Stimulated activated CD8-positive, alpha-beta memory T cell treated with anti-CD3 and anti-CD28 coated beads, Interleukin-7, amount 100 ng/mL, for 4 hours (primary cell): ENCODE measurements around the gene WIF1.

Source experiments
- DNase-seq, 2 donors: peaks; one replicate each; pipeline ENCODE4 v3.0.0-alpha.2; 2020; ENCODE audit warnings: low read depth in 2 of 2

The WIF1 gene

DNA sequence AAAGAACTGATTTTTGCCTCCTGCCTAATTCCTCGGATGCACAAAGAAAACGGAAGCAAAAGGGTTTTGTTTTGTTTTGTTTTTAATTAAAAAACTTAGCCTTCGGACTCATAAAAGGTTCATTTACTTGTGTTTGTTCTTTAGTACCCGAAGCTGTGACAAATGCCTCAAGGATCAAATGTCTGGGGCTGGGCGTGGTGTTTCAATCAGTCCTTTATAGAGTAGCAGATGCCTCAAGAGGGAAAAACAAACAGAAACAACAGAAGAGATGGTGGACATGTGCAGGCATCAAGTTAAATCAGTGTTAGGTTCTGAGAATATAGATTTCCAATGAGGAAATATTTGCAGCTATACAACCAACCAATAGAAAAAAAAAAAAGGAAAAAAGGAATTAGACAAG, 1.6 kb upstream of the WIF1 start:
- no peak for DNase-seq

DNA sequence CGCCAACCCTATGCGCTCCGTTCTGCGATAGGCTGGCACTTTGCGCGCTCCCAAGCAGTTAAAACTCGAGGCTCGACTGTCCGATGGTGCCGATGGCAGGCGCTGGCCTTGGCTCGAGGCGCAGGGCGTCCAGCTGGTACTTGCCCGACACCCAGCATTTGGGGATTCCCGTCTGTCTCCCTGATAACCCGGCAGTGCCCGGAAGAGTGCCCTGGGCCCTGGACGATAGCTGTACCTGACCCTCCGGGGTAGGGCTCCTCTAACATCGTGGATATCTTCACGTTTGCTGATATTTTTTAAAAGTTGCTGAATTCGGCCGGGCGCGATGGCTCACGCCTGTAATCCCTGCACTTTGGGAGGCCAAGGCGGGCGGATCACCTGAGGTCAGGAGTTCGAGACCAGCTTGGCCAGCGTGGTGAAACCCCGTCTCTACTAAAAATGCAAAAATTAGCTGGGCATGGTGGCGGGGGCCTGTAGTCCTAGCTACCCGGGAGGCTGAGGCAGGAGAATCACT, 908 bp upstream of the WIF1 start:
- no peak for DNase-seq

DNA sequence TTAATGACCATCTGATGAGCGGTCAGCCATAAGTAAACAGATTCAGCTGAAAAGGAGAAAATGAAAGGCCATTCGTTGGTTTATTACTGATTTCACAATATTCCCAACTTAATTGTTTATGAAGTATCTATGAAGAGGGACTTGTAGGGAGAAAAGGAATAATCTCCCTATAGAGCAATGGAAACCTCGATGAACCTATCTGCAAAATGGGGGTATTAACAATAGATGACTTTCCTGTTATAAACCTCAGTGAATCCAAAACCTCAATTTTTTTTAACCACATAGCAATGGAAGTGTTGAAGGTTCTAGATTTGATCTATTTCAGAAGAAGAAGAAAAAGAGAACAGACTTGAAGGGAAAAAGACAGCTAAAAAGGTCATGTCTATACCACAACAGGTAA, 2.0 kb downstream of the WIF1 start:
- no peak for DNase-seq

DNA sequence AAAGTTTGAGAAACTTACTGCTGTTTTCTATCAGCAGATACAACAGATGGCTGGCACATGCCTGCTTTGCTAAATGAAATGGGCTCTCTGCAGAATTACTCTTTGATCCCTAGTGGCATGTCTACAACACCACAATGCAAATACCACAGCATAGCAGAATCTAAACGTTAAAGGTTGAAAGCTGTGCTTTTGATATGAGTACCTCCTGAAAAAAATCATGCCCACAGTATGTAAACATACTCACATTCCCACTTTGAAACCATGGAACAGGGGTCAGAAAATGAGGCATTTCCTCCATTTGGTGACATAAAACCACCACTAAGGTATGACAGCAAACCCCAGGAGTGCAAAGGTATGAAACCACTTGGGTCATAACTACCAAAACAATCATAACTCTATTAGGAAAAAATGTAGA, 7.5 kb downstream of the WIF1 start:
- DNase-seq = no peak

DNA sequence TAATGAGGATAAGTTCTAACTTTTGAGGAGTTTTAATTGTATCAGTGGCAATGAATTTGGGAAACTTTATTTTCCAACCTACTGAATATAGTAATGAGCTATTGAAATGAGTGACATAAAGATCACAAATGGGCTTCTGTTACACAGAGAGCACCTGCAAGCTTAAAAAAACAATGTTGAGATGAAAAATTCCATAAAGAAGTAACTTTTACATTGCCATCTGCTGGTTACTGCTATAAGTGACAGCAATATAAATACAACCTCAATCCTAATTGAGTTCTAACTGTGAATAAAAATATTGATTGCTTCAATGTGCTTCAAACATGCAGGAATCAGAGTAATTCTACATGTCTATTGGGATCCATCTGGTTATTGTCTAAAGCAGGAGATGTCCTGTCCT, 14.2 kb downstream of the WIF1 start:
- no peak for DNase-seq

- DNase-seq = no peak
Measured at GRCh38 chr12:65100140-65100539, 21.0 kb downstream of the WIF1 start.

- no peak for DNase-seq
Measured at GRCh38 chr12:65099182-65099581, 21.9 kb downstream of the WIF1 start.

- DNase-seq = no peak
Measured at GRCh38 chr12:65098364-65098763, 22.7 kb downstream of the WIF1 start.

DNA sequence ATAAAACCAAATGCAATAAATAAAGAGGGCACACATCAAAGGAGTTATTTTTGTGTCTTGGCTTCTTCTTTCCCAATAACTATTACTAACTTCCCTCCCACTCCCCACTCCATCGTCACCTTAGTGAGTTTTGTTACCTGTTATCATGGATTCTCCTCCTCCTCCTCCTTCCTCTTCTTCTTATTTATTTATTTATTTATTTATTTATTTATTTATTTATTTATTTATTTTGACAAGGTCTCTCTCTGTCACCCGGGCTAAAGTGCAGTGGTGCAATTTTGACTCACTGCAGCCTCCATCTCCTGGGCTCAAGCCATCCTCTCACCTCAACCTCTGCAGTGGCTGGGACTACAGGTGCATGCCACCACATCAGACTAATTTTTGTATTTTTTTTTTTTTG, 26.4 kb downstream of the WIF1 start:
- no peak for DNase-seq

DNA sequence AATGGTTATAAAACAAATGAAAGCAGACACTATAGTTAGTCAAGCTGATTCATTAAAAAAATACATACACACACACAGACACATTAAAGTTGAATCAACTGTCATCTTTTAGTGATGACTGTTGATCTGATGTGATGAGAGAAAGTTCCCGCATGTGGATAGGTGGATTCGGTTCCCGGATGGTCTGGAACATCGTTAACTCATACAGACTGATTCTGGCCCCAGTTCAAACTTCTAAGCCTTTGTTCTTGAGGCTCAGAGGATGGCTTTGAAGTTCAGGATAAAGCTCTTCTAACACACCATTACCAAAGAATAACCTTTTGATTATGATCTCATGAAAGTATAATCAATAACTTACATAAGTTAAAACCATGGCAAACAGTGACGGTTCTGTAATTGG, 27.5 kb downstream of the WIF1 start:
- DNase-seq = no peak

DNA sequence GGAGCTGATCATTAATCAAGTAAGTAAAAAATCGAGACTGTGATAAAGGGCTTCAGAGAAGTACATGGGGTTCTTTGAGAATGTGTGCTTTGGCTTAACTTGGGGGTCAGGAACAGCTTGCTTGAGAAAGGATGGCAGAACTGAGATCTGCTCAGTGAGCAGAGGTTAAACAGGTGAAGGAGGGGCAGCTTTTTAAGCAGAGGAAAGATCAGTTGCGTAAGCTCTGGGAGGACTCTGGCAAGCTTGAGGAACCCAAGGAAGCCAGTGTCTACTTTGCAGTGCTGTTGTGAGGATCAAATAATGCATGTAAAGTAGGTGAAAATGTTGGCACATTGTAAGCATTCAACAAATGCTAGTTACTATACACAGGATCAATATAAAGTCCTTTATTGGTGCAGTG, 30.6 kb downstream of the WIF1 start:
- DNase-seq = no peak

- no peak for DNase-seq
Measured at GRCh38 chr12:65086236-65086635, 34.9 kb downstream of the WIF1 start.

DNA sequence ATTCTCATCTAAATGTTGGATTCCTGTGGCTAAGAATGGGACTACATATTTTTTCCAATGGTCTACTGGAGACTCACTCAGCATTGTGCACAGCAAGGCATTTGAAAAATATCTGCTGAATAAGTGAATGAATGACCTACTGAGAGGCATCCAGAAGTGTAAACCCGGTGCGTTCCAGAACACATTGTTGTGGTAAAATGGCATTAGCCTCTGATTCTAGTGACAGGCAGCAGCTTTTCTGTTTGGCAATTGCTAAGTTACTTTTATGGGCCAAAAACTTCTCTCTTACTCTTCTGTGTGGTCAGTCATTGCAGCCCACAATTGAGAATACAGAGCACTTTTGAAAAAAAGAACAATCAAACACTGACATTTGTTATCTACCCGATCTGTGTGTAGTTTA, 36.5 kb downstream of the WIF1 start:
- DNase-seq = no peak

- DNase-seq = no peak
Measured at GRCh38 chr12:65083581-65083980, 37.5 kb downstream of the WIF1 start.

DNA sequence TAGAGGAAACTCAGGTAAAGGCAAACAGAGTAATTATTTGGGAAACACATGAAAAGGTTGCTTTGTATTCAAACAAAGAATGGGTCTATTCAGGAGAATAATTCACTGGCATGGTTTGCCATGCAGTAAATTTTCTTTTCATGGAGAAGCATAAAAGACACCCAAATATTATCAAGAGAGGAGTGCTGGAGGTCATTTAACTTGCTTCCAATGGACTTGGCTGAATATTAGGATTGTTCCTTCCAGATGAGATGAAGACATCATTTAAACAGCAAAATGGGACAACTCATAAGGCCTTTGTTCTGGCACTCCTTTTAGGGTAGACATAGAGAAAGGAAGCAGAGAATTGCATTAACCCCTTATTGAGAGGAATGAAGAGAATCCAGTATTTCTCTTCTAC, 38.7 kb downstream of the WIF1 start:
- DNase-seq = no peak

DNA sequence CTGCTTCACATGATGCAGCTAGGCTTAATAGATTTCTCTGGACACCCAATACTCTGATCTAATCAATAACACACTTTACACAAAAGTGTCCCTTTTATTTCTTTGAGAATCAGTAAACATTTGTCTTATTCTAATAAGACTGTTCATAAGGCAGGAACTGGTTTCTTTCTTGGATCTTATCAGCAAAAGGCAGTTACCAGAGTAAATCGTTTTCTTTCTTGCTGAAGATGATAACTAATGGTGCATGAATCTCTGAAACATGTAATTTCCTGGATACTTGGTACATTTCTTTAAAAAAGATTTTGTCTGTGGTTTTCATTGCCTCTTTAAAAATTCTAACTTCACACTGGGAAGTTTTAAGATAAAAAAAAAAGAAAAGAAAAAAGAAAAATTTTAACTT, 39.6 kb downstream of the WIF1 start:
- DNase-seq = no peak

DNA sequence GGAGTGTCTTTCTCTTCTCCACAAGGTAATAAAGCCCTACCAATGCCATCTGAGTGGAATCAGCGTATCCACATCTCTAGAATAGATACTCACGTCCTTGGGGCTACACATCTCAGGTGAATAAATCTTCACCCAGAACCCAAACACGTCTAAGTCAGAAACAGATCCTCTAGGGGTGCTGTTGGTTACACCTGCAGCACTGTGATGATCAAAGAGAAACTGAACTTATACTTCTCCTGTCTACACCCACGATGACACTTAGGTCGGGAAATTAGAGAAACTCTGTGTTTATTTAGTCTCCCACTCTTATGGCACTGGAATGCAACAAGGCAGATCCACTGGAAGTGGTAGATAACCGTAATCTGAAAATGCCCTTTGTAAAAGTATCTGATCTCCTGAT, 46.2 kb downstream of the WIF1 start:
- DNase-seq = no peak

DNA sequence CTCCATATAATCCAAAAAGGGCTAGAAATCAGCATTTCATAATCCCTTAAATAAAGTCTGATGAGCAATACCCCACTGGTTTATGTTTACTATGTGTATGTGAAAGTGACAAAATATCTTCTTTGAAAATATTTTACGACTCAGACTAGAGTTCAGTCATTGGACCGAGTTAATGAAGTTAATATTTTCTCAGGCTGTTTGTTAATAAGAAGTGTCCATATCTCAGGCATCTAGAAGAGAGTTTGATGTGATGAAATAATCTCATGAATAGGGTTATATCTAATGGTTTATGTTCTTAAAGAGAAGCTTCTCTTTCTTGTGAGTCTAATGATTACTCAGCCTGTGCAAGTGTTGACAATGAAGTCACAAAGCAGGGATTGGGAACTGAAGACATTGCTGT, 51.8 kb downstream of the WIF1 start:
- no peak for DNase-seq

- no peak for DNase-seq
Measured at GRCh38 chr12:65067383-65067782, 53.7 kb downstream of the WIF1 start.

- DNase-seq = no peak
Measured at GRCh38 chr12:65055859-65056258, 65.2 kb downstream of the WIF1 start.

DNA sequence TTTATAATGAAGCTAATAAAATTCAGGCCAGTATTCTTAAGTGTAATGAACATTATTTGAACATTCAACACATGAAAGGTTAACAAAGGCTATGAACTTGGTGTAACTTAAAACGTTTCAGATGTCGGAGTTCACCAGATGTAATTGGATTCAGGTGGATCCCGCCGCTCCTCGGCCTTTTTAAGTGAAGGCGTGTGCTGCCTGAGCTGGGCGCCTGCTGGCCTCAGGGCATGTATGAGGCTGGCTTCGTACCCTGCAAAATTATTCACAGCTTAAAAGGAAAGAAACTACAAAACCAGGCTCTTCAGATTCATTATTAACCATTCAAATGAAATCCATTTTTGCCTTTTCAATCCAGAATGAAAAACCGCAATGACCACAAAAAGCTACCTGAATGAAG, 69.9 kb downstream of the WIF1 start:
- no peak for DNase-seq

- DNase-seq = no peak
Measured at GRCh38 chr12:65045269-65045668, 75.8 kb downstream of the WIF1 start.

GRCh38 chr12:65039301-65039700, 81.8 kb downstream of the WIF1 start:
- no peak for DNase-seq

GRCh38 chr12:65025136-65025535, 96.0 kb downstream of the WIF1 start:
- no peak for DNase-seq

DNA sequence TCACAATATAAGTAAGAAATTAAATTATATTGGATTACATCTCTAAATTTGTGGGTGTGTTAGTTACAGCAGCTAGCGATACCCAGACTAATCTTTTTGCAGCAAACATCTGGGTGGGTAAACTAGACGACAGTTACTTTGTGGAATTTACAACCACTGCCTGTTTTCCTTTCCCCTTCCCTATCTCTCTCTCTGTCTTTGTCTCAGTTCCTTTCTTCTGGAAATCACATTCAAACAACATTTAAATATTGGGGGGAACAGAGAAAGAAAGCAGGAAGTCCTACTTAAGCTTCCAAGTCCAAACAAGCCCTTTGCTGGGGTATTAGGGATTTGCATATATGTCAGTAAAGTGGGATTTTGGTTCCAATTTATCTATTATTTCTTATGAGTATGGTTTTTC, 97.6 kb downstream of the WIF1 start:
- DNase-seq = no peak
